ENCODE data around the gene CEP250.
A peak's percentile ranks its signal among the peaks of the same experiment; 100 is the strongest.
"Not testable (repeated sequence)": the region's sequence is repeated elsewhere in the genome, so short reads cannot be mapped to it uniquely, and the experiment has no call there.

Gene CEP250

GRCh38 chr20:35523298-35523888 is 68.0 kb downstream of the CEP250 start:
- DNase-seq (ENCODE audit: low read depth): no peak

GRCh38 chr20:35525639-35526038 is 70.2 kb downstream of the CEP250 start:
- DNase-seq (ENCODE audit: low read depth): no peak

GRCh38 chr20:35527122-35527769 is 71.8 kb downstream of the CEP250 start:
- DNase-seq (ENCODE audit: low read depth): no peak

- DNase-seq (ENCODE audit: low read depth): no peak
These were observed 74.2 kb downstream of the CEP250 start, which contains the start of gene C20orf173 for GRCh38 chr20:35529552-35529951. TSS of gene C20orf173 (minus strand) at chr20:35529652. CDS start at chr20:35529373, 279 bp downstream.

GRCh38 chr20:35539756-35540212 is 84.4 kb downstream of the CEP250 start:
- DNase-seq (ENCODE audit: low read depth): no peak

- no peak for DNase-seq (ENCODE audit: low read depth)
These were observed 85.9 kb downstream of the CEP250 start for GRCh38 chr20:35541118-35541782.

GRCh38 chr20:35541783-35542662 is 86.6 kb downstream of the CEP250 start, which contains the start of gene ERGIC3:
TSS of gene ERGIC3 (plus strand) at chr20:35542078. CDS start at chr20:35542098, 20 bp downstream.
- peak; percentile 55 for DNase-seq (ENCODE audit: low read depth)

- no peak for DNase-seq (ENCODE audit: low read depth)
These were observed 87.6 kb downstream of the CEP250 start for GRCh38 chr20:35542990-35543389.

- no peak for DNase-seq (ENCODE audit: low read depth)
These were observed 89.0 kb downstream of the CEP250 start for GRCh38 chr20:35544436-35544835.

GRCh38 chr20:35544941-35545340 is 89.5 kb downstream of the CEP250 start:
- DNase-seq (ENCODE audit: low read depth): not testable (repeated sequence)

GRCh38 chr20:35546127-35546526 is 90.7 kb downstream of the CEP250 start:
- no peak for DNase-seq (ENCODE audit: low read depth)

GRCh38 chr20:35547329-35547728 is 91.9 kb downstream of the CEP250 start:
- DNase-seq (ENCODE audit: low read depth): no peak

- DNase-seq (ENCODE audit: low read depth): no peak
These were observed 96.1 kb downstream of the CEP250 start for GRCh38 chr20:35551503-35551902.

GRCh38 chr20:35552914-35553313 is 97.5 kb downstream of the CEP250 start:
- DNase-seq (ENCODE audit: low read depth): no peak

- DNase-seq (ENCODE audit: low read depth): not testable (repeated sequence)
These were observed 100.1 kb downstream of the CEP250 start for GRCh38 chr20:35555461-35555860.

- no peak for DNase-seq (ENCODE audit: low read depth)
These were observed 100.7 kb downstream of the CEP250 start for GRCh38 chr20:35555951-35556645.

- DNase-seq (ENCODE audit: low read depth): no peak
These were observed 101.5 kb downstream of the CEP250 start for GRCh38 chr20:35556871-35557270.

GRCh38 chr20:35558451-35558850 is 103.1 kb downstream of the CEP250 start:
- DNase-seq (ENCODE audit: low read depth): no peak

- DNase-seq (ENCODE audit: low read depth): no peak
These were observed 103.8 kb downstream of the CEP250 start for GRCh38 chr20:35559042-35559693.

GRCh38 chr20:35560105-35560511 is 104.7 kb downstream of the CEP250 start:
- DNase-seq (ENCODE audit: low read depth): no peak

GRCh38 chr20:35560541-35560940 is 105.1 kb downstream of the CEP250 start:
- no peak for DNase-seq (ENCODE audit: low read depth)

All from non-pigmented ciliary epithelial cell (primary cell).